ENCODE results near the gene HOMER1.
"Not testable (repeated sequence)": the region's sequence is repeated elsewhere in the genome, so short reads cannot be mapped to it uniquely, and the experiment has no call there.

GRCh38 chr5:79516331-79516730, 2.4 kb upstream of the HOMER1 start:
- not testable (repeated sequence) for TF ChIP-seq POLR2AphosphoS5 (IDR thresholded peaks at IDR 0.05; ENCODE audit: low read length); CTCF (IDR thresholded peaks at IDR 0.05 in 2 of 3, conservative IDR thresholded peaks at IDR 0.05 in 1 of 3; ENCODE audit: control insufficient read depth in 2 of 3, extremely low read depth in 1 of 3, insufficient read depth in 1 of 3, low read depth in 3 of 3, low read length in 3 of 3); BCL3 (IDR thresholded peaks at IDR 0.05; ENCODE audit: borderline replicate concordance, insufficient read depth, low read depth, low read length, poor library complexity, severe bottlenecking); POLR2A (IDR thresholded peaks at IDR 0.05; ENCODE audit: low read depth, low read length); HDAC6 (IDR thresholded peaks at IDR 0.05; ENCODE audit: unreplicated experiment); KLF5 (IDR thresholded peaks at IDR 0.05; ENCODE audit: partially characterized antibody); CREB1 (IDR thresholded peaks at IDR 0.05; ENCODE audit: low read depth)

Data from GM12878 (cell line).